ENCODE data around the gene YPEL1.
"Not testable (repeated sequence)": the region's sequence is repeated elsewhere in the genome, so short reads cannot be mapped to it uniquely, and the experiment has no call there.

YPEL1 gene

GRCh38 chr22:21754523-21754922 lies 18.9 kb upstream of the YPEL1 start:
- no peak for DNase-seq (ENCODE audit: extremely low read depth in 1 of 2, low read depth in 1 of 2)

- DNase-seq (ENCODE audit: extremely low read depth in 1 of 2, low read depth in 1 of 2) = no peak
Measured at GRCh38 chr22:21753374-21754111, 17.9 kb upstream of the YPEL1 start.

- no peak for DNase-seq (ENCODE audit: extremely low read depth in 1 of 2, low read depth in 1 of 2)
Measured at GRCh38 chr22:21752276-21752675, 16.7 kb upstream of the YPEL1 start.

- no peak for DNase-seq (ENCODE audit: extremely low read depth in 1 of 2, low read depth in 1 of 2)
Measured at GRCh38 chr22:21745948-21746347, 10.4 kb upstream of the YPEL1 start.

GRCh38 chr22:21744917-21745316 lies 9.3 kb upstream of the YPEL1 start:
- DNase-seq (ENCODE audit: extremely low read depth in 1 of 2, low read depth in 1 of 2) = not testable (repeated sequence)

- DNase-seq (ENCODE audit: extremely low read depth in 1 of 2, low read depth in 1 of 2) = no peak
Measured at GRCh38 chr22:21741790-21742189, 6.2 kb upstream of the YPEL1 start.

GRCh38 chr22:21741059-21741458 lies 5.5 kb upstream of the YPEL1 start:
- no peak for DNase-seq (ENCODE audit: extremely low read depth in 1 of 2, low read depth in 1 of 2)

- no peak for DNase-seq (ENCODE audit: extremely low read depth in 1 of 2, low read depth in 1 of 2)
Measured at GRCh38 chr22:21739828-21740377, 4.3 kb upstream of the YPEL1 start.

GRCh38 chr22:21738966-21739365 lies 3.4 kb upstream of the YPEL1 start:
- DNase-seq (ENCODE audit: extremely low read depth in 1 of 2, low read depth in 1 of 2) = no peak

GRCh38 chr22:21738081-21738480 lies 2.5 kb upstream of the YPEL1 start:
- DNase-seq (ENCODE audit: extremely low read depth in 1 of 2, low read depth in 1 of 2) = no peak

- no peak for DNase-seq (ENCODE audit: extremely low read depth in 1 of 2, low read depth in 1 of 2)
Measured at GRCh38 chr22:21736948-21737347, 1.4 kb upstream of the YPEL1 start.

- DNase-seq (ENCODE audit: extremely low read depth in 1 of 2, low read depth in 1 of 2) = no peak
Measured at GRCh38 chr22:21736084-21736642, 569 bp upstream of the YPEL1 start.

- DNase-seq (ENCODE audit: extremely low read depth in 1 of 2, low read depth in 1 of 2) = no peak
Measured at GRCh38 chr22:21734540-21735199, 924 bp downstream of the YPEL1 start.

GRCh38 chr22:21731503-21731902 lies 4.1 kb downstream of the YPEL1 start:
- DNase-seq (ENCODE audit: extremely low read depth in 1 of 2, low read depth in 1 of 2) = no peak

- no peak for DNase-seq (ENCODE audit: extremely low read depth in 1 of 2, low read depth in 1 of 2)
Measured at GRCh38 chr22:21730535-21731308, 4.9 kb downstream of the YPEL1 start.

GRCh38 chr22:21729184-21729583 lies 6.4 kb downstream of the YPEL1 start:
- not testable (repeated sequence) for DNase-seq (ENCODE audit: extremely low read depth in 1 of 2, low read depth in 1 of 2)

GRCh38 chr22:21728270-21728669 lies 7.3 kb downstream of the YPEL1 start:
- no peak for DNase-seq (ENCODE audit: extremely low read depth in 1 of 2, low read depth in 1 of 2)

- no peak for DNase-seq (ENCODE audit: extremely low read depth in 1 of 2, low read depth in 1 of 2)
Measured at GRCh38 chr22:21727768-21728167, 7.8 kb downstream of the YPEL1 start.

- DNase-seq (ENCODE audit: extremely low read depth in 1 of 2, low read depth in 1 of 2) = no peak
Measured at GRCh38 chr22:21727159-21727558, 8.4 kb downstream of the YPEL1 start.

GRCh38 chr22:21726650-21727049 lies 8.9 kb downstream of the YPEL1 start:
- no peak for DNase-seq (ENCODE audit: extremely low read depth in 1 of 2, low read depth in 1 of 2)

GRCh38 chr22:21725956-21726649 lies 9.5 kb downstream of the YPEL1 start:
- DNase-seq (ENCODE audit: extremely low read depth in 1 of 2, low read depth in 1 of 2) = no peak
